ENCODE data around the gene SPTBN1.

DNA sequence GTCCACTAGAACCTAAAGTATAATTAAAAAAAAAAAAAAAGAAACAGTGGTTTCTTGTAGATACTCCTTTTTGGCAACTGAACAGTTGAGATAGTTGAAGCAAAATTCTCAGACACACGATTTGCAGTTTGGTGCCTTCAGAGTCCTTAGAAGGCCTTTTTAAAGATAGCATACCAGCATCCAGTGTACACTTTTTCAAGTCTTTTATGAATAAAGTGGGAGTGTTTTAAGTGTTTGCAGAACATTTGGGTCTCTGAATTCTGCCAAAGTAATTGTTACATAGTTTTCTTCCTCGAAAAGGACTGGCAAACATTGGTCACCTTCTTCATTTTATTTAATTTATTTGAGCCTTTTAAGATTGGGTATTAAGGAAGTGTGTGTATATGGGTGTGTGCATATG lies 62.3 kb downstream of the SPTBN1 start:
- TF ChIP-seq POLR2A (IDR thresholded peaks at IDR 0.05): no peak
- TF ChIP-seq, protein P1, sequence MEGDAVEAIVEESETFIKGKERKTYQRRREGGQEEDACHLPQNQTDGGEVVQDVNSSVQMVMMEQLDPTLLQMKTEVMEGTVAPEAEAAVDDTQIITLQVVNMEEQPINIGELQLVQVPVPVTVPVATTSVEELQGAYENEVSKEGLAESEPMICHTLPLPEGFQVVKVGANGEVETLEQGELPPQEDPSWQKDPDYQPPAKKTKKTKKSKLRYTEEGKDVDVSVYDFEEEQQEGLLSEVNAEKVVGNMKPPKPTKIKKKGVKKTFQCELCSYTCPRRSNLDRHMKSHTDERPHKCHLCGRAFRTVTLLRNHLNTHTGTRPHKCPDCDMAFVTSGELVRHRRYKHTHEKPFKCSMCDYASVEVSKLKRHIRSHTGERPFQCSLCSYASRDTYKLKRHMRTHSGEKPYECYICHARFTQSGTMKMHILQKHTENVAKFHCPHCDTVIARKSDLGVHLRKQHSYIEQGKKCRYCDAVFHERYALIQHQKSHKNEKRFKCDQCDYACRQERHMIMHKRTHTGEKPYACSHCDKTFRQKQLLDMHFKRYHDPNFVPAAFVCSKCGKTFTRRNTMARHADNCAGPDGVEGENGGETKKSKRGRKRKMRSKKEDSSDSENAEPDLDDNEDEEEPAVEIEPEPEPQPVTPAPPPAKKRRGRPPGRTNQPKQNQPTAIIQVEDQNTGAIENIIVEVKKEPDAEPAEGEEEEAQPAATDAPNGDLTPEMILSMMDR (IDR thresholded peaks at IDR 0.05): no peak

All from uterus (tissue), 2 donors.